GM18907 (cell line): ENCODE data around the gene CSHL1.
"Not testable (repeated sequence)": the region's sequence is repeated elsewhere in the genome, so short reads cannot be mapped to it uniquely, and the experiment has no call there.

Experiments used
- ATAC-seq: cut with Tn5 transposase; IDR thresholded peaks from one replicate; pipeline ENCODE4 v1.9.1; 2021; ENCODE audit warnings: mild to moderate bottlenecking, moderate library complexity; ENCODE audit not compliant: unreplicated experiment

CSHL1 gene

GRCh38 chr17:63941162-63941561 lies 30.1 kb upstream of the CSHL1 start:
- no peak for ATAC-seq

- ATAC-seq: no peak
Measured at GRCh38 chr17:63940584-63940983, 29.5 kb upstream of the CSHL1 start.

DNA sequence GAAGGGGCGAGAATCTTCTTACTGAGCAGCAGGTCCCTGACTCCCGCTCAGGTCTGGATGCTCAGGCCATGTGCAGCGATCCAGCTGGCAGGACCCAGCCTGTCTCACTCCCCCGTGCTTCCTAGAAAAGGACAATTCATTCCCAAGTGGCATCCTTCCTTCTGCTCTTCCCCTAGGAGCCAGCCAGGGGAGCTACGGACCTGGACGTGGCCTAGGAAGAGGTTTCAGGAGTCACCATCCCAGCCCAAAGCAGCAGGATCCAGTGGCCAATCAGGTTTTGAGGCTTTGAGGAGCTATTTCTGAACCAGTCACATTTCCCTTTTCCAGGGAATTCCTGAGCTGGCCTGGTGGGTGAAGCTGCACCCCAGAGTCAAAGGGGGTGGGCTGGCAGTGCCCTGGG lies 28.8 kb upstream of the CSHL1 start:
- no peak for ATAC-seq

GRCh38 chr17:63939401-63939800 lies 28.3 kb upstream of the CSHL1 start:
- no peak for ATAC-seq

DNA sequence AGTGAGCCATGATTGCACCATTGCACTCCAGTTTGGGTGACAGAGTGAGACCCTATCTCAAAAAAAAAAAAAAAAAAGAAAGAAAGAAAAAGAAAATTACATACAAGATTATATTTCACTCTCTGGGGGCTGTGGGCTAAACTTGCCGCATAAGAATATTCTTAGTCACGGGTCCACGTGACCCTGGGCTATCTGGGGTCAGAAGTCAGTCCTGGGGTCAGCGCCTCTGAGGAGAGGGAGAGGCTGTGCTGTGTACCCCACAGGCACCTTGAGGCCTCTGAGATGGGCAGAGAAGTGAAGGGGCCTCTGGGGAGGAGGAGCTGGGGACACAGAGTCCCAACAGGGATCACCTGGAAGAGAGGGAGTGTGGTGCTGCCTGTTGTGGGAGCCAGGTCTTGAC lies 26.9 kb upstream of the CSHL1 start:
- ATAC-seq: no peak

GRCh38 chr17:63937319-63937718 lies 26.3 kb upstream of the CSHL1 start:
- no peak for ATAC-seq

GRCh38 chr17:63934183-63935112 lies 23.4 kb upstream of the CSHL1 start:
- no peak for ATAC-seq

DNA sequence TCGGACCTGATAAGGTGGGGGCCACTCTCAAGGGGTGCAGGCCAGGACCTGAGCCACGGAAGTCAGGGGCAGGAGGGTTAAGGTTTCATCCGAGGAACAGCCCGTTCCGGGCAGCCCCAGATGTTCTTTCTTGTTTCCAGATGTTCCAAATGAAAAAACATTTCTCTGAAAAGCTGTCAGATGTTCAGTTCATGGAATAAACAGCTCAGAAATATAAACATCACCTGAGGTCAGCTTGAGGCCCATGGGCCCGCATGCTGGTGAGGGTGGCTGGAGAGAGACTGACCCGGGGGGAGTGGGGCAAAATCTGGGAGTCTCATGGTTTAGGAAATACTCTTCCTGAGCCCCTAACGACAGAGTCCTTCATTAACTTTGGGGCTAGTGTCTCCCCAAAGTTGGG lies 22.5 kb upstream of the CSHL1 start:
- ATAC-seq: no peak

DNA sequence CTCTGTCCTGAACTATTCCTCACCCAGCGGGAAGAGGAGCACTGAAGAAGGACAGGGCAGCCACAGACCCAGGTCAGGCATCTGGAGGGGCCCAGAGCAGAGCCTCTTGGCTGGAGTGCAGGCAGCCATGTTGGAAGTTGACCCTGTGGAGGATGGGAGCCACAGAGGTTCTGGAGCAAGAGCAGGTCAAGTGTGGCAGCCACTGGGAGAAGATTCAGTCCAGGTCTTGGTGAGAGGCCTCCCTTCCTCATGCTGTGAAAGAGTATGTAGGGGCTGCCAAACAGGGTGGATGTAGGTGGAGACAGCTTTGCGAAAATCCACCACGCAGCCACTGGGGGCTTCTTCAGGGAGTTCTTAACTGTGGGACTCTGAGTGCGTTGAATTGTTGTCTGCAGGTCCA lies 21.7 kb upstream of the CSHL1 start:
- peak; percentile 22 for ATAC-seq

DNA sequence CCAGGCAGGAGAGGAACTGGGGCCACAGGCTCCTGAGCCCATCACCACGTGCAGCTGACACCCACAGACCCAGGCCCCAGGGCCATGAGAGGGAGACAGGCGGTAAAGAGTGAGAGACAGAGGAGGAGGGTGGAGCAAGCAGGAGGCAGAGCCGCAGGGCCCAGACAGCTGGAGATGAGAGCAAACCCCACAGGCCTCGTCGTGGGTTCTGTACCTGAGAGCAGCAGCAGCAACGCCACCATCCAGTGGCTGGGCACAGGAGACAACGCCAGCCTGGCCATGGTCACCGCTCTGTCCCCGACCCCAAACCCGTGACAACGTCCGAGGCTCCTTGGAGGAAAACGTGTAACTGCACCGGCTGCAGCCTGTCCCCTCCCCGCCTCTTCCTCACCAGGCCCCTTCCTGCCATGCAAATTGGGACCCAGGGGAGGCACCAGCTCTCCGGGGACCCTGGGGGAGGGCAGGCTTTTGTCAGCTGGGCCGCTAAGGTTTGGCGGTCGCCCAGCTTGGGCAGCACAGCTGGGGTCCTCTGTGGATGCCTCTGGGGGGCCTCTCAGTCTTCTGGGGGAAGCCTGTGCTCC lies 21.0 kb upstream of the CSHL1 start, which contains the start of gene CD79B:
Gene CD79B, minus strand, starts transcription at position 351 of the 581 bp plus-strand sequence. Its CDS starts 70 bp downstream, at position 281.
- peak; percentile 75 for ATAC-seq

DNA sequence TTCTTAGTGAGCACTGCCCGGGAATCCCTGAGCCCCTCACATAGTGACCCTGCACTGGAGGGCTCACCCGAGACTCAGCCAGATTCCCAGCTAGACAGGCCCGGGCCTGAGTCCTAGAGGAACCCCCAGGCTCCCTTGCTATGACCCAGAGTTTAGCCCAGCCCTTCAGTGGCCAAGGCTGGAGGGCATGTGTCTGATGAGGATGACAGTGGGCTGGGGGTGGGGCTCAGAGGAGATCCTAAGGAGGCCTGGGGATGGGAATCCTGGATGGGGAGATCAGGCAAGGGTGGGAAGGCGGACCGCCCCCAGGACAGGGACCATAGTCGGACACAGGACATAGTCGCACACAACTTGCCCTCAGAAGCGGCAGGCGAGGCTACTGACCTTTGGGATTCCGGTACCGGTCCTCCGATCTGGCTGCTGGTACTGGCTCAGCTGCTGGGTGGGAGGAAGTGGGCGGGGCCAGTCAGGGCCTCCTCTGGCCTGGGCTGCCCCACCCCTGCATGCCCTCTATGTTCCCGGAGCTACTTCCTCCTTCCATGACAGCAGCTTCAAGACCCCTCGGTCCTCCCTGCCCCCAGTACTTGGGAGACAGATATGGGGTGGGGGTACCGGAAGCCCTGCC lies 20.0 kb upstream of the CSHL1 start:
- peak; percentile 31 for ATAC-seq

DNA sequence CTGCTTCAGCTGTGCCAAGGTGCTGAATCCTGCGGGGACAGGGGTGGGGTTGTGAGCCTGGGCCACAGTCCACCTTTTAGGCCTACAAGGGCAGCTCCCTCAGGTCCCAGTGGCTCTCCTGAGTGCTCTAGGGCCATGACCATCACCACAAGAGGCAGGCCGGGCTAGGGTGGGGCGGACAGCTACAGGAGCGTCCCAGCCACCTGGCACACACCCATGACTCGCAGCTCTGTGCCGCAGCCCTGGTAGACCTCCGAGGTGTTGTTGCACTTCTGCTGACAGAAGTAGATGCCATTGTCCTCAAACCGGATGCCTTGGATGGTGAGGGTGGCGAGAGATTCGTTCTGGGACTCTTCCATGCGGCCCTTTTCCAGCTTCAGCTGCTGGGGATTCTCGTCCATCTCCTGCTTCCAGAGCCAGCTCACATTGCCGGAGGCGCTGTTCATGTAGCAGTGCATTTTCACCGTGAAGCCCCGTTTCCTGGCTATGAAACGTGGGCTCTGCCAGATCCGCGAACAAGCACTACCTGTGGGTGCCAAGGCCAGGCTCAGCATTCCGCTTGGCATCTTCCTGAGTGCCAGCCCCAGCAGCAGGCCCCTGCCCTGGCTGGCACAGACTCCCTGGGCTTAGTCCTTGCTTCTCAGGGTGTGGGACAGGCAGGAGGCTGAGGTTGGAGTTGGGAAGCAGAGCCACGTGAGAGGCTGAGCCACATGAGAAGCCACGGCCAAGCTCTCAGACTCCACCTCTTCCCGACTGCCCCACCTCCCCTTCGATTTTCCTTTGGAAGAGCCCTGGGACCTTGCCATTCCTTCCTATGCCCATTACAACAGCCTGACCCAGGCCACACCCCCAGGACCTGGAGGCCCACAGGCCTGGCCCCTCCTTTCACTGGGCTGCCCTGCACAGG lies 19.1 kb upstream of the CSHL1 start:
- no peak for ATAC-seq

DNA sequence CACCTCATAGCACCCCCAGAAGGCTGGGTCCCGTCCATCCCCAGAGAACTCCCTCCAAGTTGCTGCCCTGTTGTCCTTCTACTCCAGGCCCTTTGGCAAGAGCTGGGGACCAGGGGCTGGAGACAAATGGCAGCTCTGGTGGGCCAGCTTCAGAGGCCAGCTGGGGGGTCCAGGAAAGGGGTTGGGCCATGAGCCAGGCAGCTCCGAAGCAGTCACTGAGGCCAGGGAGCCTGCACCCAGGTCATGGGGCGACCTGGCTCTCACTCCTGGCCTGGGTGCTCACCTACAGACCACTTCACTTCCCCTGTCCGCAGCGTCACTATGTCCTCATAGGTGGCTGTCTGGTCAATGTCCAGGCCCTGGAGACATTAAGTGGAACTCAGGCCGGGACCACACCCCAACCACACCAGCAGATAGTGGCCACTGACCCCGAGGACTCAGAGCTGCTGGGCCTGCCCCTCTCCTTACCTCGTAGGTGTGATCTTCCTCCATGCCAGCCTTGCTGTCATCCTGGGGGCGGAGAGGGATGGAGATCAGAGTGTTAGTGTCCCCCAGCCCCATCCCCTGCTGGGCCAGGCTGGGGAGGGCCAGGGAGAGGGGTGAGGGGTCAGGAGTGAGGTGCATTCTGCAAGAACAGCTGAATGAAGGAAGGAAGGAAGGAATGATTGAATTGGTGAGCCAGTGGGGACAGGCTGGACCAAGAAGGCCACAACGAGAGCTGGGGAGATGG lies 18.1 kb upstream of the CSHL1 start:
- ATAC-seq: no peak

- ATAC-seq: no peak
Measured at GRCh38 chr17:63928172-63928666, 17.2 kb upstream of the CSHL1 start.

GRCh38 chr17:63927464-63928171 lies 16.6 kb upstream of the CSHL1 start:
- no peak for ATAC-seq

- ATAC-seq: peak; percentile 3
Measured at GRCh38 chr17:63926164-63926563, 15.1 kb upstream of the CSHL1 start.

DNA sequence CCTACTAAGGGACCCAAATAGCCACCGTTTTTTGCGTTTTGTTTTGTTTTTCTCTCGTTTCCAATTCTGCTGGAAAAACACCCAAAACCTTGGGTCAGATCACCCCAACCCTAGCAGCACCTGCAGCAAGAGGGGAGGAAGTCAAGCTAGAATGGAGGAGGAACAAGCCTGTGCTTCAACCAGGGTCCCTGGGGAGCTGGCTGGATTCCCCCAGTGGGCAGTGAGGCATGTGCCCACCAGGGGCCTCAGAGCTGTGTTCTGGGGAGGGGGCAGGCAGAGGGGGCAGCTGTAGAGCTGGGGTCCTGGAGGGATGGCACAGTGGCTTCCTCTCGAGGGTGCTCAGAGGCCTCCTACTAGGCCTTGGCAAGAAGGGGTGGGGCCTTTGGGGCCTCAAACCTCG lies 14.6 kb upstream of the CSHL1 start:
- peak; percentile 46 for ATAC-seq

DNA sequence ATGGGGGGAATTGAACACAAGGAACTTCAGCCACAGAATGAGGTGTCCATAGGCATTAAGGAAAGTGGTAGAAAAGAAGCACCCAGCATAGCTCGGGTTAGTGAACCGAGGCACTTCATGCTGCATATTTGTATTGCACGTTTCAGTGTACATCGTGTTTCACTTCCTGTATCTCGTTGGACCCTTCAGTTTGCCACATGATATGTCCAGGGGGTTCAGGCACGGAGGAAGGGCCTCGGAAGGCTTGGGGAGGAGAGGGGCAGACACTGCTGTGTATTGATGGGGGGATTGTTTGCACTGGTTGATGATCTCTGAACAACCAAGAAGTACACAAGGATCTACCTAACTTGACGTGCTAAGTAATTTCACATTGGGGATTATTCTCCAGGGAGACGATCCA lies 11.3 kb upstream of the CSHL1 start:
- ATAC-seq: not testable (repeated sequence)

DNA sequence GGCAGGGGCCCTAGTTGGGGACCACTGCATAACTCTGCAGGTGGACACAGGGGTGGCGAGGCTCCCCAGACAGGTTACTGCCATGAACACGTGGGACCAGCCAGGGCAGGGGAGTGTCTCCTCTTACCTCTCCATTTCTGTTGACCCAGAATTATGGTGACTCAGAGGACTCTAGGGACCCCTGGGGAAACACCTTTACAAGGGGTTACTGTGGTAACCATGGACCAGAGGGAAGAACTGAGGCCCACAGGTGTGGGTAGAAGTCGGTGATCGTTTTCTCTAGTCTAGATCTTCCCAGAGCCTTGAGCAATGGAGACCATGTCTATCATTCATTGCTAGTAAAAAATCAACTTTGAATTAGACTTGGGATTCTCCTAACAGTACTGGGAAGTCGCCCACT lies 9.7 kb upstream of the CSHL1 start:
- ATAC-seq: not testable (repeated sequence)
